ENCODE data around the gene DCBLD1. TPM values are rescaled to one million over a fixed set of nuclear protein-coding genes. Genes with fewer than 3 reads are reported as not detected.

The DCBLD1 gene
- total RNA-seq, 6 experiments from 2014 or later, result 7.6 to 22.8 (median 10.8) TPM

- 97% methylated on average over 2 of the region's 3 CpGs for WGBS (ENCODE audit: insufficient coverage, low coverage, low lambda C conversion rate, missing lambda C conversion rate)
- Histone ChIP-seq H3K4me1 (peaks cover 0 to 11% (median 0%) of the 10 kb centered on the region in 4 donors), H3K27ac (no peak overlapping the region), H3K4me3 (no peak overlapping the region), H3K36me3 (peaks cover 0 to 4% (median 0%) of the 10 kb centered on the region in 4 donors), H3K27me3 (no peaks in the 10 kb centered on the region), H3K9me3 (no peaks in the 10 kb centered on the region)
- intact Hi-C loops (cut with DNase I), result no loop called here
- TF ChIP-seq POLR2A (IDR thresholded peaks at IDR 0.05), result no peak
- no peak for TF ChIP-seq CTCF (IDR thresholded peaks at IDR 0.05)
- ATAC-seq (no peak), DNase-seq (no peak)
Observed at GRCh38 chr6:117557951-117558350, 75.5 kb downstream of the DCBLD1 start.

- intact Hi-C loops (cut with DNase I), result no loop called here
Observed at GRCh38 chr6:117558818-117559217, 76.3 kb downstream of the DCBLD1 start.

GRCh38 chr6:117559299-117559698 lies 76.8 kb downstream of the DCBLD1 start:
- Histone ChIP-seq H3K9me3 (no peaks in the 10 kb centered on the region), H3K4me1 (peaks cover 0 to 11% (median 0%) of the 10 kb centered on the region in 4 donors), H3K27ac (no peak overlapping the region), H3K4me3 (no peak overlapping the region), H3K36me3 (peaks cover 0 to 9% (median 0%) of the 10 kb centered on the region in 4 donors), H3K27me3 (no peaks in the 10 kb centered on the region)
- ATAC-seq, result no peak
- intact Hi-C loops (cut with DNase I), result no loop called here
- TF ChIP-seq CTCF (IDR thresholded peaks at IDR 0.05), result no peak
- no peak for TF ChIP-seq POLR2A (IDR thresholded peaks at IDR 0.05)
- 60% methylated on average over 4 of the region's 4 CpGs for WGBS (ENCODE audit: insufficient coverage, low coverage, low lambda C conversion rate, missing lambda C conversion rate)
- no peak for DNase-seq

More at GRCh38 chr6:117558818-117559217, 76.3 kb downstream of the DCBLD1 start:
- TF ChIP-seq POLR2A (IDR thresholded peaks at IDR 0.05) (no peak), CTCF (IDR thresholded peaks at IDR 0.05) (no peak)
- Histone ChIP-seq H3K4me3 (no peak overlapping the region), H3K27ac (no peak overlapping the region), H3K27me3 (no peaks in the 10 kb centered on the region), H3K36me3 (peaks cover 0 to 9% (median 0%) of the 10 kb centered on the region in 4 donors), H3K4me1 (peaks cover 0 to 11% (median 0%) of the 10 kb centered on the region in 4 donors), H3K9me3 (no peaks in the 10 kb centered on the region)
- no peak for DNase-seq
- no peak for ATAC-seq
- 85% methylated on average over 4 of the region's 4 CpGs for WGBS (ENCODE audit: insufficient coverage, low coverage, low lambda C conversion rate, missing lambda C conversion rate)

- WGBS (ENCODE audit: insufficient coverage, low coverage, low lambda C conversion rate, missing lambda C conversion rate), result 79% methylated on average over 3 of the region's 3 CpGs
- Histone ChIP-seq H3K36me3 (peaks cover 0 to 13% (median 0%) of the 10 kb centered on the region in 4 donors), H3K4me1 (peaks cover 0 to 2% (median 0%) of the 10 kb centered on the region in 4 donors), H3K27ac (no peak overlapping the region), H3K4me3 (no peak overlapping the region), H3K9me3 (no peaks in the 10 kb centered on the region), H3K27me3 (no peaks in the 10 kb centered on the region)
- intact Hi-C loops (cut with DNase I), result no loop called here
- ATAC-seq, result no peak
- DNase-seq, result no peak
- no peak for TF ChIP-seq POLR2A (IDR thresholded peaks at IDR 0.05)
- TF ChIP-seq CTCF (IDR thresholded peaks at IDR 0.05), result no peak
Observed at GRCh38 chr6:117561128-117561527, 78.7 kb downstream of the DCBLD1 start.

GRCh38 chr6:117564681-117565080 lies 82.2 kb downstream of the DCBLD1 start:
- ATAC-seq (no peak), DNase-seq (no peak)
- Histone ChIP-seq H3K4me1 (no peaks in the 10 kb centered on the region), H3K27me3 (no peaks in the 10 kb centered on the region), H3K9me3 (no peaks in the 10 kb centered on the region), H3K27ac (no peak overlapping the region), H3K4me3 (no peak overlapping the region), H3K36me3 (peaks cover 0 to 48% (median 11%) of the 10 kb centered on the region in 4 donors)
- WGBS (ENCODE audit: insufficient coverage, low coverage, low lambda C conversion rate, missing lambda C conversion rate), result 91% methylated on average over 1 of the region's 1 CpG
- no peak for TF ChIP-seq CTCF (IDR thresholded peaks at IDR 0.05)
- TF ChIP-seq POLR2A (IDR thresholded peaks at IDR 0.05), result no peak
- intact Hi-C loops (cut with DNase I), result no loop called here
